ENCODE data around the gene UMODL1. TPM values are rescaled to one million over a fixed set of nuclear protein-coding genes. Genes with fewer than 3 reads are reported as not detected.

The UMODL1 gene
- total and polyA plus RNA-seq, 10 of the 15 experiments (the other 5 are each of a cell fraction or from before 2014, with no cell fraction given), result 0.01 to 0.11 (median 0.03) TPM; not detected in 5

DNA sequence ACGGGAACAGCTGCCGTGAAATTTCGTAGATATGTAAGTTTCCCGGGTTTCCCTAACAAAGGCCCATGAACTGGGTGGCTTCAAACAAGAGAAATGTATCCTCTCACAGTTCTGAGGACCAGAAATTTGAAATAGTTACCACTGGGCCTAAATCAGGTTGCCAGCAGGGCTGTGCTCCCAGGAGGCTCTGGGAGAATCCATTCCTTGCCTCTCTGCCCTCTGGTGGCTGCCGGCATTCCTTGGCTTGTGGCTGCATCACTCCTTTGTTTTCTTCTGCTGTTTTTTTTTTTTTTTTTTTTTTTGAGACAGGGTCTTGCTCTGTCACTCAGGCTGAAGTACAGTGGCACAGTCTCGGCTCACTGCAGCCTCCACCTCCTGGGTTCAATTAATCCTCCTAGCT is 23.7 kb downstream of the UMODL1 start (continued):
- TF ChIP-seq, protein P1, sequence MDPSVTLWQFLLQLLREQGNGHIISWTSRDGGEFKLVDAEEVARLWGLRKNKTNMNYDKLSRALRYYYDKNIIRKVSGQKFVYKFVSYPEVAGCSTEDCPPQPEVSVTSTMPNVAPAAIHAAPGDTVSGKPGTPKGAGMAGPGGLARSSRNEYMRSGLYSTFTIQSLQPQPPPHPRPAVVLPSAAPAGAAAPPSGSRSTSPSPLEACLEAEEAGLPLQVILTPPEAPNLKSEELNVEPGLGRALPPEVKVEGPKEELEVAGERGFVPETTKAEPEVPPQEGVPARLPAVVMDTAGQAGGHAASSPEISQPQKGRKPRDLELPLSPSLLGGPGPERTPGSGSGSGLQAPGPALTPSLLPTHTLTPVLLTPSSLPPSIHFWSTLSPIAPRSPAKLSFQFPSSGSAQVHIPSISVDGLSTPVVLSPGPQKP (IDR thresholded peaks at IDR 0.05; ENCODE audit: low read depth, low read length), result no peak
- TF ChIP-seq CHD4 (IDR thresholded peaks at IDR 0.05) (no peak), EED (IDR thresholded peaks at IDR 0.05; ENCODE audit: low read depth) (no peak), SUPT20H (IDR thresholded peaks at IDR 0.05; ENCODE audit: borderline replicate concordance, control insufficient read depth, low read depth, low read length) (no peak), MXI1 (IDR thresholded peaks at IDR 0.05; ENCODE audit: low read depth, low read length) (no peak)

DNA sequence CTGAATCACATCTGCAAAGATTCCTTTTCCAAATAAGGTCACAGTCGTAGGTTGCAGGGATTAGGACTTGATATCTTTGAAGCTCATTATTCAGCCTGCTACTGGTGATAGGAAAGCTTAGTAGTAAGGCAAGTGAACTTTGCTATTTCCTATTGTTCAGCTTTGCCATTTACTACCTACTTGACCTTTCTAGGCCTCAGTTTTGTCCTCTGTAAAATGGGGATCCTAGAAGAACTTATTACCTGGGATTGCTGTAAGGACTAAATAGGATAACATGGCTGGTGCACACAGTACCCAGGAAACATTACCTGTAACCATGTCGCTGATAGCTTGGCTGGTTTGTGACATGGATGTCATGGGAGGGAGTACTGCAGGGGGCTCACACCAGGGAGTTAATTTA is 24.5 kb downstream of the UMODL1 start:
- ChIA-PET POLR2A (no interaction called here), RAD21 (ENCODE audit: unreplicated experiment) (no interaction called here), CTCF (interaction anchor here (0.9 to 1.4 kb wide), 3 partner anchors 12 to 279 kb away, joined by 4 to 6 read pairs (median 5); no protein-coding TSS in a partner anchor), SMC1A (ENCODE audit: uncharacterized antibody, unreplicated experiment) (interaction anchor here (1.2 kb wide), 1 partner anchor 12 kb away, joined by 3 read pairs; no protein-coding TSS in a partner anchor)
- Histone ChIP-seq H3K4me3 (no peak overlapping the region), H3K9me3 (replicated peaks; ENCODE audit: control insufficient read depth, insufficient read depth, low read length) (no peaks in the 10 kb centered on the region; the same call in 2 of the 3 replicates), H3K9ac (ENCODE audit: control insufficient read depth, insufficient read depth, low read length) (no peak overlapping the region), H2AFZ (ENCODE audit: control insufficient read depth, low read depth, low read length) (no peak overlapping the region), H3K27ac (ENCODE audit: control insufficient read depth, insufficient read depth) (no peak overlapping the region), H3K36me3 (ENCODE audit: control insufficient read depth in 2 of 2, insufficient read depth in 2 of 2, low read length in 1 of 2) (no peaks in the 10 kb centered on the region), H3K4me1 (ENCODE audit: control insufficient read depth, insufficient read depth, low read length) (no peaks in the 10 kb centered on the region), H3K27me3 (replicated peaks in 1 of 2; ENCODE audit: control insufficient read depth in 2 of 2, insufficient read depth in 2 of 2, low read length in 1 of 2) (no peaks in the 10 kb centered on the region; a peak in 2 of 4 replicates), H3K4me2 (ENCODE audit: control insufficient read depth, insufficient read depth) (no peak overlapping the region), H3K79me2 (ENCODE audit: control insufficient read depth, insufficient read depth, low read length) (no peaks in the 10 kb centered on the region), H4K20me1 (ENCODE audit: control insufficient read depth, insufficient read depth) (no peaks in the 10 kb centered on the region)
- ATAC-seq (no peak), DNase-seq (ENCODE audit: low read depth, low spot score) (no peak), FAIRE-seq (no peak)
- intact Hi-C loops (cut with micrococcal nuclease; ENCODE audit: unreplicated experiment) (no loop called here), in situ Hi-C loops (cut with MboI) (no loop called here)
- BruUV-seq (replicated peaks), result no TSS peak
- WGBS (ENCODE audit: insufficient coverage, insufficient replicate concordance, low lambda C conversion rate, missing lambda C conversion rate), result 25% methylated on average over 2 of the region's 2 CpGs
- no peak for TF ChIP-seq MTA2 (IDR thresholded peaks at IDR 0.05; ENCODE audit: low read depth)

Measured in GM12878 (cell line).